HL-60/S4 treated with retinoic acid at 250 ng/mL for 4 days and 3 days (cell line): ENCODE data around the gene STAC2.

Experiments
- in situ Hi-C: fragments of 300-500 bp; cut with MboI; formaldehyde crosslinking; loops from 2 replicates; pipeline ENCODE4 v1.7.0; 2022; ENCODE audit warnings: low sequenced_read_pairs

The STAC2 gene

DNA sequence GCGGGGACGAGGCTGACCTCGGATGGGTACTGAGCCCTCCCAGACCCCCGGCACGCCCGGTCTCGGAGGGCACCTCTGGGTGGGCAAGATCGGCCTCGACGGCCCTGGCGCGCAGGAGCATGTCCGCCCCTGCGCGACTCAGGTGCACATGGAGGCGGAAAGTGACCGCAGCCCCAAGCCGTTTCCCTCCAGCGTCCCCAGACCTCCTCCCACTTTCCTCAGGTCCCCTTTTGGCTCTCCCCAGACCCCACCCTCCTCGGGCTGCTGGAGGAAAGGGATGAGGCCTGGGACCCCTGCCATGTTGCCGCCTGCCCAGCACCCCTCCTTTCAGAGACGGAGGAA, 15.7 kb downstream of the STAC2 start:
- in situ Hi-C loops, result no loop called here

DNA sequence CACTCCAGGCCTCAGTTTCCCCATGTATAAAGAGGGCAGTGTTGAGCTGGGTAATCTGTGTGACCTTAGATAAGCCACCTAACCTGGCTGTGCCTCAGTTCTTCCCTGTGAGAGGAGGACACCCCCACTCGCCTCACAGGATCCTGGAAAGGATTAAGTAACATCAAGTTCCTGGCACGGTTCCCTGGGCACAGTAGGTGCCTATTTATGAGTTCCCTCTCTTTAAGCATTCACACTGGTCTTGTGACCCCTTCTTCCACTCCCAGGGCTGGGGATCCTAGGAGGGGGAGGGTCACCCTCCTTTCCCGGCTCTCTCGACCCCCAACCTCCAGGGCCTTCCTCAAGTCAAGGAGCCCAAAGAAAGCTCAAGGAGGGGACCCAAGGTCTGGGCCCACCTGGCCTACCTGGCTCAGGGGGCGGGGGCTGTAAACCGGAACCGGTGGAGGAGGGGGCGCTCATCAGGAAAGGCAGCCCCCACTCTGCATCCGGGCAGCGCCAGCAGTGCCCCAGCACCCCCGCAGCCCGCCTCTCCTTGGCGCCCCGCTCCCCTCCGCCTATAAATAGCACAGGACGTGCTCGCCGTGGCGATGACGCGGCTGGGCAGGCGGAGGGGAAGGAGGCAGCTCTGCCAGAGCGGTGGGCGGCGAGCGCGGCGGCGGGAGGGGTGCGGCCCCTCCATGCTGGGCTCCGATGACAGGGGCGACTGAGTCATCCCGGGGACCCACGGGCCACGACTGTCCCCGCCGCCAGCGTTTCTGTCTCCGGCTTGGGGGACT, 16.2 kb downstream of the STAC2 start:
- in situ Hi-C loops, result no loop called here

DNA sequence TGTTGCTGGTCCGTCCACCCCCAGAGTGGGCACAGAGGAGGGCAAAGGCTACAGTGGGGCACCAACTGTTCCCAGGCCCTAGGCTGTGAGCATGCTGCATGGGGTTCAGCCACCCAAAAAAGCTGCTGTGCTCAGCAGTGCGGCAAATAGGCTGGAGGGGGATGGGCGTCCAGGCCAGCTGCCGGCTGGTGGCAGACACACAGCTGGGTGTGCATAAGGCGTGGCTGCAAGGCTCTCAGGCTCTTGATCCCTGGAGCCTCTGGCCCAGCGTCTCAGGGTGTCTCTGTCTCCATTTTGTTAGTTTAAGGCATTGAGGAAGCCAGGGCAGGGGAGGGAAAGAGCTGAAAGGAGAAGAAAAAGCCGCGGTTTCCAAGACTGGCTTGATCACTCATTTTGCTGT, 16.9 kb downstream of the STAC2 start:
- in situ Hi-C loops, result no loop called here

DNA sequence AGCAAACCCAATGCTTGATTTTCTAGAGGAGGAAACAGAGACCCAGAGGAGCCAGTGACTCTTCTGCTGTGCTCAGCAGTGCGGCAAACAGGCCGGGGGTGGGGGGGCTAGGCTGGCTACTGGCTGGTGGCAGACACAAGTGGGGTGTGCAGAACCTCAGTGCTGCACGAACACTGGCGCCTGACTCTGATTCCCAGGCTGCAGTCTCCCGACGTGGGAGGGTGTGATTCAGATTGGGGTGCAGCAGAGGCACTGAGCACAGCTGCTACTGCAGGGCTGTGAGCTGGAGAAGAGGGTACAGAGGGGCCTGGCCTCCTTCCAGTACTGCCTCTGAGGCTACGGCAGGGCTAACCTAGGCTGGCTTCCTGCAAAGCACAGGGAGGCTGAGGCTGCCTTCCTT, 17.6 kb downstream of the STAC2 start:
- in situ Hi-C loops, result no loop called here

DNA sequence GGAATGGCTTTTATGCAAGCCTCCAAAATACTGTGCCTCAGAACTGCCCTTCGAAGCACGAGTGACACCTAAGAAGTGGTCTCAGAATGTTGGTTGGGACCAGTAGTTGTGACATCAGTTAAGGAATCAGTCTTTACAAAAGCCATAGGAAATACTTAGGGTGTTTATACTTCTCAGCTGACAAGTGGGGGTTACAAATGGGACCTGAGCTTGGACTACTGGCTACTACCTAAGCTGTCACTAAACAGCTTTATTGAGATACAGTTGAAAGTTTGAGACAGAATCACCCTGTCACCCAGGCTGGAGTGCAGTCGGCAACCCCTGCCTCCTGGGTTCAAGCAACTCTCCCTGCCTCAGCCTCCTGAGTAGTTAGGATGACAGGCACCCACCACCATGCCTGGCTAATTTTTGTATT, 20.6 kb downstream of the STAC2 start:
- in situ Hi-C loops, result no loop called here

DNA sequence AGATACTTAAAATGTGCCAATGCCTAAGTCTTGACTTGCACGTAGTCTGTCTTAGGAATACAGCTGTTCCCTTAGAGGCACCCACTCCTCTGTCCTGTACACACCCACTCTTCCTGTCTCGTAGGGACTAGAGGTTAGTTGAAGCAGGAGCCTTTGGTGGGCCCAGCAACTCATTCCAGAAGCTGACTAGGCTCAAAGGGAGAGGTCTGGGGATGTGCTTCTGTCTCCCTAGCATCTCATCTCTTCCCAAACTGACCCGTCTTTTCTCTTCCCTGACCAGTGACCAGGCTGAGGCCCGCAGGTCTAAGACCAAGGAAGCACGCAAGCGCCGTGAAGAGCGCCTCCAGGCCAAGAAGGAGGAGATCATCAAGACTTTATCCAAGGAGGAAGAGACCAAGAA, 21.5 kb downstream of the STAC2 start:
- in situ Hi-C loops, result no loop called here

DNA sequence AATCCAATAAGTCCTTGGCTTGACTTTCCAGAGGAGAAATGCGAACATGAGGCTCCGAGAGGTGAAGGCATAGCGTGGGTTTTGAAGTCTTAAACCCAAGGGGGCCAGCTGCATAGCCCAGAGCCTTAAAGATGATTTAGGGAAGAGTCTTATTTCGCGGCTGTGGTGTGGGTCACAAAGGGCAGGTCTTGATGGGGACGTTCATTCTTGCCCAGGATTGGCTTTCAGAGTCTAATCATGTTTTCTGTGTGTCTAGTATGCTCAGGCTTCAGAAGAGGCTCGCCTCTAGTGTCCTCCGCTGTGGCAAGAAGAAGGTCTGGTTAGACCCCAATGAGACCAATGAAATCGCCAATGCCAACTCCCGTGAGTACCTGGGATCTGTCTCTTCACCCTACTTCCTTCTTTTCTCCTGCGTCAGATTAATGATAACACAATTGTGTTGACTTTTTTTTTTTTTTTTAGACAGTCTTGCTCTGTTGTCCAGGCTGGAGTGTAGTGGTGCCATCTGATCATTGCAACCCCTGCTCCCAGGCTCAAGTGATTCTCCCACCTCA, 24.7 kb downstream of the STAC2 start:
- in situ Hi-C loops, result no loop called here

DNA sequence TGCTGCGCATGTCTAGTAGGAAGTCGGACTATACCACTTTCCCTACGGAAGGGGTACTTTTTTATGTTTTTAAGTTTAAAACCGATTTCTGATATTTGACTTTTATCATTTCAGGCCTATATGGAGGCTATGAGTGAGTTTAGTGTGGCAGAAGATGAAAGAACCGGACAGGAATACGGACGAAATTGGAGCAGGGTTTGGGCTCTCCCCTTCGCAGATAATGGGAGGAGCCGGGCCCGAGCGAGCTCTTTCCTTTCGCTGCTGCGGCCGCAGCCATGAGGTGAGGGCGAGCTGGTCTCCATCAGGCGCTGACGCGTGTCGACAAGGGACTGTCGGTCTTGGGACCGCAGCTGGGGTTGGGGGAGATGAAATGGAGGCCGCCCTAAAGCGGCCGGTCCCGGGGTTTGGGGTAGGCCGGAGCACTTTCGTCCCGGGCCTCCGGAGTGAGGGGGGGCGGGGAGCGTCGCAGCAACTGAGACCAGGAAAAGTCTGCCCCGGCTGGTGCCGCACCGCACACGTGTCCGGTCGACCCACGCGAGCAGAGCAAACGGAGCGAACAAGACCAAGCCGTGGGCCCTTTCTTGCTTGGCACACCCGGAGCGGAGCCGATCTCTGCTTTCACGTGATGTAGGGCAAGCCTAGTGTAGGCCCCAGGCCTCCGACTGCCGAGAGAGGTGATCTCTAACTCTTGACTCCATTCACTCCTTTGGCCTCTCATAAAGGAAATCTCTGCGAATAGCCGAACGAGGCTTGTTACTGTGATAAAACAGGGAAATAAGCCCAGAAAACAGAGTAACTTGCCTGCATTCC, 25.5 kb downstream of the STAC2 start, which contains the start of gene RPL19:
RPL19 (plus strand) TSS at position 214 of the 810 bp plus-strand sequence; CDS start at position 276, 62 bp downstream.
- in situ Hi-C loops, result no loop called here

DNA sequence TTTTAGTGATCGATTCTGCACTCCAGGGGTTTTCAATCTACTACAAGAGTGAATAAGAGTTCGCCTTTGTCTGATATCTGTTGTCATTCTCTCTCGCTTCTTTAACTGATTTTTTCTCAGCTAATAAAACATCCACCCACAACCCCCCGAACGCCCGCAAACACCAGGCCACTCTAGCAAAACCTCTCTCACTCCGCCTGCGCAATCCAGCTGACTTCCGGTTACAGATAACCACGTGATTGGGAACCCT, 26.0 kb downstream of the STAC2 start:
- in situ Hi-C loops, result no loop called here

DNA sequence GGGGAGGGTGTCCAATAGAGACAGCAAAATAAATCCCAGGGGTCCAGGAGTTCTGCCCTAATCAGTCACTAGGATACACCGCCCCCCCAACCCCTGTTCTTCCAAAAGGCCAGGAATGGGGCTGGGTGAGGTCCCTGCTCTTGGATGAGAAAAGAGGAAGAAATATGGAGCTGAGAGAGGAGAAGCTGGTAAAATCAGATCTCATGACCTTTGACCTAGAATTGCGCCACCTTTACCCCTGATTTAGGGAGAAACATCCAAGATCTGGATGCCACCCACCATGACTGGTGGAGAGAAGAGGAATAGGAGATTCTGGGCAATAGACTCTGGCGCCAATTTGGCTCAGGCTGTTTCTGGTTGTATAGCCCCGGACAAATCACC, 27.6 kb downstream of the STAC2 start:
- in situ Hi-C loops, result no loop called here

DNA sequence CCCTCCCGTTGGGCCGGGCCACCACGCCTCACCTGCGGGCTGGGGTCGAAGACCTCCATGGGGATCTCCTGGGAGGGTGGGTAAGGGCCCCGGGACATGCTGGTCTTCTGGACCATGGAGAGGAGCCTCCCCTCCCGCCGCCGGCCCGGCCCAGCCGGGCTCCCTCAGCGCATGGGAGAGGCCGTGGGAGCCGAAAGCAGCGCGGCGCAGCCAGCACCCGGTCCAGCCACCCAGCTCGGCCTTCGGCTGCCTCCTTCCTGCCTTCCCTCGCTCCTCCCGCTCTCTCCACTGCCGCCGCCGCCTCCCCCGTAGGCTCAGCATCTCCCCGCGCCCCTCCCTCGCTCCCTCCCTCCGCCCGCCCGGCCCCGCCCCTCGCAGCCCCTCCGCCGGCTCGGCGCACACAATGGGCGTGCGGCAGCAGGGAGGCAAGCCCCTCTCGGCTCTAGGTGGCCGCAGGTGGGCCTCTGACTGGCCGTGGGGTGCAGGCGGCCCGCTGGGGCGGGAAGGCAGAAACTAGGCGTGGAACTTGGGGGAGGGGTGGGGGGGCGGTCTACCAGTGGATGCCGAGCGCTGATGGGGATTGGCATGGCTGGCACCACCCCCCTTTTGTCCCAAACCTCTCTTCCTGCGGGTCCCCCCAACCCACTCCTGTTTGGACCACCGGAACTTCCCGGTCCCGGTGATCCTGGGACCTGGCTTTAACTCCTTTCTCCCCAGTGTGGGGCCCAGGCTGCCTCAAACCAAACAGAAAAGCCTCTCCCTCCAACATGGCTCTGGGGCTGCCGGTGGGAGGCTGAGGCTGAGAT, 28.2 kb downstream of the STAC2 start, which contains the start of gene CACNB1:
CACNB1 (minus strand) TSS at position 290 of the 806 bp plus-strand sequence; CDS start at position 116, 174 bp downstream.
- in situ Hi-C loops, result no loop called here

DNA sequence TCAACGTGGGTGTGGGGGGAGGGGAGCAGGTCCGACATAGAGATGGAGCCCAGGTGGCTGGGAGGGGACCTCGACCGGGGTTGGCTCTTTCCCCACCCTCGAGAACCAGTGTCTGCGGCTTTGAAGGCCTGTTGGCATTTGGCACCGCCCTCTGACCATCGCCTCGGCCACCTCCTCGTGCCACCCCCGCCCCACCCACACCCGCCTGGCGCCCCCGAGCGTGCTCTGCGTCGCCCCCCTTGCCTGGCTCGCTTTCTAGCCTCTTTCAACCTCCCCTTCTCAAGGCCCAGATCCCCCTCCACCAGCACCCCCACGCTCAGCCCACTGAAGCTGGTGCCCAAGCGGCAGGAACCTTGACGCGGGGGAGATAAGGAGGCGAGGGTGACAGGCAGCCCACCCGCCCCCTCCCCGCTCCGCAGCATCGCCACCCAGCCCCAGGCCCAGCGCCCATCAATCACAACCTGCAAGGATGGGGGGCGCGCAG, 28.9 kb downstream of the STAC2 start:
- in situ Hi-C loops, result no loop called here

DNA sequence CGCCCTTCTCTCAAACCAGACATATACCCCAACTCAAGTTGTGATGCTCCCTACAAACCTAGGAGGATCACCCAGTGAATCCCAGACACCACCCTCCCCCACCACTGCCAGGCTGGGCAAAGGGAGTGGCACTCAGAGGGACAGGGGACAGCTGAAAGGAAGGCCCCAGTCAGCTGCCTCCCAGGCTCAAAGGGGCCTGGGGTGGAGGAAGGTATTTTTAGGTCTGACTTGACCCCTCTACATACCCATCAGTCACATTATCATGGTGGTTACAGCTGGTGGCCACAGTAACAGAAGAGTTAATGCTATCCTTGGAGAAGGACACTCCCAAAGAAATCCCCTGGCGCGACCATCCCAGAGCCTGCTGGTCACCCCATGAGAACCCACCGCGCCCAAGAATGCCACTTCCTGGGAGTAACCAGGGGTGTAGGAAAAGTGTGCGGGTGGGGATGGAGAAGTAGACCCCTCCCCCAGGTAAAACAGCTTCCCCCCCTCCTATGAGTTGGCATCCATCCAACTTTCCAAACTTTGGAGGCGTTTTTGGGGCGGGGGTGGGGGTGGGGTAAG, 29.4 kb downstream of the STAC2 start:
- in situ Hi-C loops, result no loop called here

DNA sequence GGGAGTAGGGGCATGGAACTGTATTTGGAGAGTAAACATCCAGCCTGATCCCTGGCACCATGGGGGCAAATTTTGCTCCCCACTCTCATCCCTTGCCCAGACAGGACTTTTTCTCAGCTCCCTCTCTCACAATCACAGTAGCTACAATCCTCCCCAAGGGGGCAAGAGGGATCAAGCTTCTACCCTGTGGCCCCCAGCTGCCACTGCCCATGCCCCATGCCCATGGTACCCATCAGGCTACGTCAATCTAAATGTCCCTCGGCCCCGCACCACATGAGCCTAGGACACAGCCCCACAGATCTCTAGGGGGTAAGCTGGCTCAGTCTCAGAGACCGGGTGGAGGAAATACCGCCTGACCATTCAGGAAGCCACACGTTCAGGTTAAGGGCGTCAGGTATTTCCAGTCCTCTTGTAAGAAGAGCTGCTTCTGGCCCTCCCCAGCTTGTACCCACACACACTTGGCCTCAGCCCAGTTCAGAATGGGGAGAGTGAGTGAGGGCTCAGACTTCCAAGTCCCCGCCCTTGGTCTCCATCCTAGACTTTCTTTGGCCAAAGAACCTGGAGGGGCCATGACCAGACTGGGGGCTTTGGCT, 30.1 kb downstream of the STAC2 start:
- in situ Hi-C loops, result no loop called here

DNA sequence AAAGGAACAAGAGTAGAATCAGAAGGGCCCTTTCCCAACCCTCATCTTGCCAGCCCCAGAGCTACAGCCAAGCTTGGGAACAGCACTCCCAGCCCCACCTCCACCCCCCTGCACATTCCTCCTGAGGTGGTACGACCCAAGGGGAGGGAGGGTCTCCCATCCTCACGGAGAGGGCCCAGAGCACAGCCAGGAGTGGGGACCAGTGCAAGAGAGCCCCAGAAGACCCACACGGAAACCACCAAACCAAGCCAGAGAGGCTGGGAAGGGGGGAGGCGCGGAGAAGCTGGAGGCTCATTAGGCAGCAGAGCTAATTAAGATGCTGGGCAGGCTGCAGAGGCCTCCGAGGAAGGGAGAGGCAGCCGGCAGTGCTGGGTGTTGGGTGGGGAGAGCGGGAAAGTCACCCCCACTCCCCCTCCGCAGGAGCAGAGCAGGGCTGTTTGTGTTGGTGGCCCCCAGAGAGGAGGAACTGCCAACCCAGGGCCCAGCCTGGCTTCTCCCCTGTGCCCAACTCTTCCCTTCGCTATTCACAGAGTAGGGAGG, 30.7 kb downstream of the STAC2 start:
- in situ Hi-C loops, result no loop called here

DNA sequence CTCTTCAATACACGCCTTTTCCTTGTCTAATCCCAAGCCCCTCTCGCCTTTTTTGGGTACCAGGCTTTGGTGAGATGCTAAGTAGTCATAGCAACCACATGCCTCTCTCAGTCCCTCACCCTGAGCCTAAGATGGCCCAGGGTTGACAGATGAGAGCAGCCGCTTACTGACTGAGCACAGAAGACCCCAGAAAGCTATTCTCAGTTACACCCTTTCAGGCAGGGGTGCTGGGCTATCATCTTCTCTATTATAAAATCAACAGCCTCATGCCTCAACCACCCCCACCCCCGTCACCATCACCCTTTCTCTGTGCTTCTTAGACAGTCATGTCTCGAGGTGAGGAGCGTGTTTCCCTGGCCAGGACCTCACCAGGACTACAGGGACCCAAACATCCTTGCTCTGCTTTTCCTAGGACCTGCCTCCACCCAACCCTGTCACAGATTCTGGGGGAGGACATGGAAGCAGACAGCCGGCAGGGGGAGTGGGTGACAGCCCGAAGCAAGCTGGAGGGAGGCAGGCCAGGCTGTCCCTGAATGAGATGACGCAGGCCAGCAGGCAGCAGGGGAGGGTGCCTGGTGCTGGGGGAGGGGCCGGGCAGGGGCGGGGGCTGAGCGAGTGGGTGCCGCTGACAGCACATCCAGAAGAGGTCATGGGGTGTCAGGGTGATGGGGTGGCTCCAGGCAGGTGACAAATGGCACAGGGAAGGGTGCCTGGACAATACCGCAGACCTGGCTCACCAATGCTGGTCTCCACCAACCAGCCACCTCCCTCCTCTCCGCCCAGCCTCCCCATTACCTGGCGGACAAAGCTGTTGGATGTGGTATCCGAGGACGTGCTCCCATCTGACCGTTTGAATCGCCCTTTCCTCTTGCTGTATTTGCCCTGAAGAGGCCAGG, 31.4 kb downstream of the STAC2 start:
- in situ Hi-C loops, result no loop called here

DNA sequence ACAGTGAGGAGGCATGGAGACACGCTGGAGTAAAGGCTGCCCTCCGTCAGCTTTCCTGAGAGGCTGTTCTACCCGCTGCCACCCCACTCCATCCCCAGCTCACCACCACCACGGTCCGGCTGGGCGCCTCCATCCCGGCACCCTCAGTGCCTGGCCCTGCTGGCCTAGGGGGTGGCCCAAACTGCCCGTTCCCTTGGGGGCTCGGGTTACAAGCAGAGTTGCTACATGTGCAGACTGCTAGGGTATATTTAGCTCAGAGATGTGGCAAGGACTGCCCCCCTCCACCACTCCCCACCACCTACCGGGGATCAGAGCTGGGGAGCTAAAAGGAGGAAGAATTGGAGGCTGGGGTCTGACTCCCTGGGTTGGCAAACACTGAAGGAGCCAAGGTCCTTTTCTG, 32.4 kb downstream of the STAC2 start:
- in situ Hi-C loops, result no loop called here

DNA sequence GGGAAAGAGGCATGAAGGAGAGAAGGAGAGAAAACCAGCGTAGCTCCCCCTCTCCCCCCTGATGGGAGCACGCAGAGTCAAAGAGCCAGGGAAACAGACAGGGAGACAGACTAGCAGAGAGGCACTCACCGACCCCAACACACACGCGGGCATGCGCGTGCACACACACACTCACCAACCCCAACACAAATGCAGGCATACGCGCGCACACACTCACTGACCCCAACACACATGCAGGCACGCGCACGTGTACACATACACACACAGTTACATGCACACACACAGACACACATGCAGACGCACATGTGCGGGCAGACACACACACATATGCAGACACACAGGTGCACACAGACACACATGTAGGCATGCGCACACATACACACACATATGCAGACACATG, 32.8 kb downstream of the STAC2 start:
- in situ Hi-C loops, result no loop called here
